ENCODE results near the gene TAS2R7. TPM values are rescaled to one million over a fixed set of nuclear protein-coding genes. Genes with fewer than 3 reads are reported as not detected.

The TAS2R7 gene
- total RNA-seq, 4 donors from 2014 or later, result not detected

DNA sequence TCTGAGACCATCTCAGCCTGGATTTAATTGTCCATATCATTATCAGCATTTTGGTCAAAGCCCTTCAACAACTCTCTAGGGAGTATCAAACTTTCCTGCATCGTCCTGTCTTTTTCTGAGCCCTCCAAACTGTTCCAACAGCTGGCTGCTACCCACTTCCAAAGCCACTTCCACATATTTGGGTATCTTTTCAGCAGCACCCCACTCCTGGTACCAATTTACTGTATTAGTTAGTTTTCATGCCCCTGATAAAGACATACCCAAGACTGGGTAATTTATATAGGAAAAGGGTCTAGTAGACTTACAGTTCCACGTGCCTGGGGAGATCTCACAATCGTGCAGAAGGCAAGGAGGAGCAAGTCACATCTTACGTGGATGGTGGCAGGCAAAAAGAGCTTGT lies 46.2 kb downstream of the TAS2R7 start:
- H3K4me1 ChIP-seq, result no peaks in the 10 kb centered on the region
- TF ChIP-seq EP300 (IDR thresholded peaks at IDR 0.05), result no peak
- TF ChIP-seq, protein P1, sequence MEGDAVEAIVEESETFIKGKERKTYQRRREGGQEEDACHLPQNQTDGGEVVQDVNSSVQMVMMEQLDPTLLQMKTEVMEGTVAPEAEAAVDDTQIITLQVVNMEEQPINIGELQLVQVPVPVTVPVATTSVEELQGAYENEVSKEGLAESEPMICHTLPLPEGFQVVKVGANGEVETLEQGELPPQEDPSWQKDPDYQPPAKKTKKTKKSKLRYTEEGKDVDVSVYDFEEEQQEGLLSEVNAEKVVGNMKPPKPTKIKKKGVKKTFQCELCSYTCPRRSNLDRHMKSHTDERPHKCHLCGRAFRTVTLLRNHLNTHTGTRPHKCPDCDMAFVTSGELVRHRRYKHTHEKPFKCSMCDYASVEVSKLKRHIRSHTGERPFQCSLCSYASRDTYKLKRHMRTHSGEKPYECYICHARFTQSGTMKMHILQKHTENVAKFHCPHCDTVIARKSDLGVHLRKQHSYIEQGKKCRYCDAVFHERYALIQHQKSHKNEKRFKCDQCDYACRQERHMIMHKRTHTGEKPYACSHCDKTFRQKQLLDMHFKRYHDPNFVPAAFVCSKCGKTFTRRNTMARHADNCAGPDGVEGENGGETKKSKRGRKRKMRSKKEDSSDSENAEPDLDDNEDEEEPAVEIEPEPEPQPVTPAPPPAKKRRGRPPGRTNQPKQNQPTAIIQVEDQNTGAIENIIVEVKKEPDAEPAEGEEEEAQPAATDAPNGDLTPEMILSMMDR (IDR thresholded peaks at IDR 0.05), result no peak
- no peak for TF ChIP-seq POLR2A (IDR thresholded peaks at IDR 0.05)
- TF ChIP-seq POLR2AphosphoS5 (IDR thresholded peaks at IDR 0.05), result no peak
- no peaks in the 10 kb centered on the region for H3K36me3 ChIP-seq
- ATAC-seq, result no peak
- 77 to 90% methylated on average over 3 of the region's 4 CpGs for WGBS, 2 donors (ENCODE audit: low coverage in 1 of 2)
- peaks cover 33% of the 10 kb centered on the region for H3K27me3 ChIP-seq
- H3K9me3 ChIP-seq, result peaks cover 0 to 17% (median 4%) of the 10 kb centered on the region in 3 donors
- H3K27ac ChIP-seq, result no peak overlapping the region
- H3K4me3 ChIP-seq, result no peak overlapping the region

DNA sequence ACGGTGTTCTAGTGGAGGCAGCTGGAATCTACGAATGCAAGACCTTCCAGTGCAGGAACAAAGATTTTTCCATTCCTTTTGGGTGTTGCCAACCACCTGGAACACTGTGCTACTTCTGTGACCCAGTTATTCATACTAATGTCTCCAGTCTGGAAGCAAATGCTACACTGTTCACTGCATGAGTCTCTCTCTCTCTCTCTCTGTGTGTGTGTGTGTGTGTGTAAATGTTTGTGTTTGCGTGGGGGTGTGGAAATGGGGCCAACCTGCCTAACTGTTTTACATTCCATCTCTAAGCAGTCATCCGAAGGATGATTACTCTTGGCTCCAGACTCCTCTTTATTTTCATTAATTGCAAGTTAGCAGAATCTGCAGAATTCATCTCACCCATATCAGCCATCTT lies 49.4 kb downstream of the TAS2R7 start:
- no peak overlapping the region for H3K4me3 ChIP-seq
- WGBS, 2 donors (ENCODE audit: low coverage in 1 of 2), result 19 to 53% methylated on average over 3 of the region's 4 CpGs
- H3K9me3 ChIP-seq, result peaks cover 0 to 17% (median 4%) of the 10 kb centered on the region in 3 donors
- no peak for ATAC-seq
- no peak overlapping the region for H3K27ac ChIP-seq
- no peaks in the 10 kb centered on the region for H3K36me3 ChIP-seq
- H3K27me3 ChIP-seq, result peaks cover 33% of the 10 kb centered on the region
- TF ChIP-seq, protein P1 (IDR thresholded peaks at IDR 0.05), result no peak
- TF ChIP-seq EP300 (IDR thresholded peaks at IDR 0.05), result no peak
- TF ChIP-seq POLR2AphosphoS5 (IDR thresholded peaks at IDR 0.05), result no peak
- TF ChIP-seq POLR2A (IDR thresholded peaks at IDR 0.05), result no peak
- H3K4me1 ChIP-seq, result peaks cover 0 to 13% (median 0%) of the 10 kb centered on the region in 3 donors

Small RNA genes within 50 kb of the gene (small RNA-seq; reads per million reads assigned to genes)
- gene PRR4, result 0 reads per million in 4 donors

Other genes with a start within 250 kb of the TAS2R7 start
- 10 to 100 TPM; 10.2 to 29.7 (median 11.8) TPM for gene MAGOHB, start 189.0 kb downstream of the TAS2R7 start, total RNA-seq
- under 1 TPM in 3 of 4 donors, not detected in 1; 0.40 to 0.77 (median 0.62) TPM for gene STYK1, start 128.6 kb downstream of the TAS2R7 start, total RNA-seq
- gene YBX3, start 79.3 kb downstream of the TAS2R7 start, total RNA-seq, result 100 to 1,000 TPM; 283 to 649 (median 523) TPM
- not detected for gene TAS2R8, start 4.7 kb upstream of the TAS2R7 start, total RNA-seq
- gene TAS2R9, start 7.5 kb upstream of the TAS2R7 start, total RNA-seq, result not detected
- gene TAS2R10, start 23.7 kb upstream of the TAS2R7 start, total RNA-seq, result under 1 TPM in 1 of 4 donors, not detected in 3; 0.78 TPM
- gene PRR4, start 46.8 kb upstream of the TAS2R7 start, total RNA-seq, result 100 to 1,000 TPM in 1 of 4 donors, 1 to 10 TPM in 3; 1.6 to 344 (median 2.5) TPM
- 10 to 100 TPM in 3 of 4 donors, 1 to 10 TPM in 1; 3.6 to 32.3 (median 18.3) TPM for gene PRH1, start 81.6 kb upstream of the TAS2R7 start, total RNA-seq
- 1 to 10 TPM in 2 of 4 donors, not detected in 2; 1.8 to 5.1 TPM for gene TAS2R13, start 106.9 kb upstream of the TAS2R7 start, total RNA-seq
- 1 to 10 TPM in 1 of 4 donors, not detected in 3; 6.0 TPM for gene PRH2, start 126.6 kb upstream of the TAS2R7 start, total RNA-seq
- 1 to 10 TPM; 1.2 to 7.6 (median 3.9) TPM for gene TAS2R14, start 136.6 kb upstream of the TAS2R7 start, total RNA-seq
- gene TAS2R50, start 184.3 kb upstream of the TAS2R7 start, total RNA-seq, result 1 to 10 TPM in 3 of 4 donors, not detected in 1; 1.4 to 7.2 (median 3.0) TPM
- 1 to 10 TPM in 3 of 4 donors, not detected in 1; 1.8 to 8.9 (median 3.9) TPM for gene TAS2R20, start 195.7 kb upstream of the TAS2R7 start, total RNA-seq
- gene TAS2R19, start 220.0 kb upstream of the TAS2R7 start, total RNA-seq, result 1 to 10 TPM in 3 of 4 donors, not detected in 1; 1.9 to 5.7 (median 5.3) TPM
- gene TAS2R31, start 228.8 kb upstream of the TAS2R7 start, total RNA-seq, result 10 to 100 TPM in 1 of 4 donors, 1 to 10 TPM in 2, not detected in 1; 1.1 to 13.2 (median 4.2) TPM